ENCODE results near the gene DISC1. TPM values are rescaled to one million over a fixed set of nuclear protein-coding genes. Genes with fewer than 3 reads are reported as not detected.

The DISC1 gene
- total RNA-seq, 2 experiments from 2014 or later: 4.8 to 5.0 TPM

DNA sequence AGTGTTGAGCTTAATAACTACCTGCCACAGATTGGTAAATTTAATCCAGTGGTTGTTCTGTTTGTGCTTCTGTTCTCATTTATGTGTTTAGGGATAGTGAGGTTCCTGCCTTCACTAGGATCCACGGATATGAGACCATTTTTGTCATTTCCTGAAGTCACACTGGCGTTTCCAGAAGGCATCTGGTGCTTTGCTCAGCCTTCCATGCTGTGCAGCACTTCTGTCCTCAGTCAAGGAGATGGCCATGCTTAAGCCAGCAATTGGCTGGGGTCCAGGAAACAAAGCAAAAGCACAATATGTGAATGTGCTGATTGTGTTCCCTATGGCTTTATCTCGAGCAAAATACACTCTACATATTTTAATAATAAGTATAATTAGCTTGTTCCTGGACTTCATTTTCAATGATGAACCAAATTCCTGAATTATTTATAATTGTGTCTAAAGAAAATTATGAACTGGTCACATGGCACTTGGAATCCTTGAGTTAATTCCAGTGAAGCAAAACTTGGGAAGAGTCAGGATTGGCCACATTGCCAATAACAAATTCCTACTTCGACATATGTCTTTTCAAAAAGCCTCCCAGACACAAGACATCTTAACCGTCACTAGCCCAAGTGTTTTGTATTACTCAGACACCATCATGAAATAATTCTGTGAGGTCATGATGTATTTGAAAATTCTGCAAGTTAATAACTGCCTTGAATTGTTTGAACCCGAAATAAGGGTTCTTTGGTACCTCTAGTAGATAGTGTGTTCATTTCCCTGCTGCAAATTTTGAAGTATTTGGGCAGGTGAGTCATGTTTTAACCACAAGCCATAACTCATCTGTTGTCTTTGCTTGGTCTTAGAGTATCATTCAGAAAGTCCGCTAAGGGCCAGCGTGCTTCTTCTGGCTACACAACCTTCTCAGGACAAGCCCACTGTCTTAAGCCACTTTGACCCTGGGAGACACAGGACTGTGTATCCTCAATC is 412.4 kb downstream of the DISC1 start:
- Mint-ChIP-seq H3K27me3 (ENCODE audit: low read depth) (no peaks in the 10 kb centered on the region), H3K36me3 (ENCODE audit: low read depth) (peaks cover 6% of the 10 kb centered on the region), H3K27ac (no peak overlapping the region), H3K9me3 (no peaks in the 10 kb centered on the region), H3K4me3 (no peak overlapping the region), H3K4me1 (ENCODE audit: low read depth) (no peaks in the 10 kb centered on the region)
- no peak for DNase-seq
- CTCF ChIA-PET: no interaction called here
- intact Hi-C loops (cut with micrococcal nuclease): no loop called here

DNA sequence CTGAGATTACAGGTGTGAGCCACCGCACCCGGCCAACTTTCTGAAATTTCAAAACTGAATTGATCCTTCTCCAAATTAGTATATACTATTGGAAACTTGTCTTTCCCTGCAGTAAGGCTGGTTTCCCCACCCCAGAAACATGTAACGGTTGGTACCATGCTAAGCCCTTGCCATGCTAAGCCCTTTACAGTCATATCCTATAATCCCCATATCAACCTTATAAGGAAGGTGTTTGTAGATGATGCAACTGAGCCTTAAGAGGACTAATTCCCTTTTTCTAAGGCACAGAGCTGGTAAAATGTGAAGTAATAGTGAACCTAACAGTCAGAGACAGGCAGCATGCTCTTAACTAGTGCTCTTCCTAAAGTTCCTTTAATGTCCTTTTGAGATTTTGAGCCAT is 413.7 kb downstream of the DISC1 start:
- Mint-ChIP-seq H3K4me3 (no peak overlapping the region), H3K36me3 (ENCODE audit: low read depth) (peaks cover 2% of the 10 kb centered on the region), H3K27me3 (ENCODE audit: low read depth) (no peaks in the 10 kb centered on the region), H3K9me3 (no peaks in the 10 kb centered on the region), H3K27ac (no peak overlapping the region), H3K4me1 (ENCODE audit: low read depth) (no peaks in the 10 kb centered on the region)
- no peak for DNase-seq
- intact Hi-C loops (cut with micrococcal nuclease): no loop called here
- CTCF ChIA-PET: no interaction called here

DNA sequence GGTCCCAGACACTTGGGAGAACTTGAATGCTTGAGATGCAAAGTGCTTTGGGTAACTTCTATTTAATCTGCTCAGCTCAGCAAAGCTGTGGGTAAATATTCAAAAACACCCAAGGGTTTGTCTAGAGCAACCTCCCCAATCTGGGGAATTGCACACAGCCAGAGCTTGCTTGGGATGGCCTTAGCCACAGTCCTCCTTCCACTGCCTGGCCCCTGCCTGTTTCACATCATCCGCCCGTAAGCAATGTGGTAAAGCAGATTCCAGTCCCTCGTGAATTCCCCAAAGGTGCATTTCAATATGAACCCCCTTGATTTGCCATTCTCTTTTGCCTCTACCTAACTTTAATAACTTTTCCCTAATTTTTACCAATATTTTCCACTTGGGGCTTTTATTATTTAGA is 418.1 kb downstream of the DISC1 start:
- H3K27ac Mint-ChIP-seq: no peak overlapping the region
- H3K27me3 Mint-ChIP-seq (ENCODE audit: low read depth): no peaks in the 10 kb centered on the region
- peaks cover 11% of the 10 kb centered on the region for H3K4me1 Mint-ChIP-seq (ENCODE audit: low read depth)
- intact Hi-C loops (cut with micrococcal nuclease): no loop called here
- CTCF ChIA-PET: no interaction called here
- H3K36me3 Mint-ChIP-seq (ENCODE audit: low read depth): no peaks in the 10 kb centered on the region
- H3K9me3 Mint-ChIP-seq: no peaks in the 10 kb centered on the region
- no peak overlapping the region for H3K4me3 Mint-ChIP-seq
- no peak for DNase-seq

DNA sequence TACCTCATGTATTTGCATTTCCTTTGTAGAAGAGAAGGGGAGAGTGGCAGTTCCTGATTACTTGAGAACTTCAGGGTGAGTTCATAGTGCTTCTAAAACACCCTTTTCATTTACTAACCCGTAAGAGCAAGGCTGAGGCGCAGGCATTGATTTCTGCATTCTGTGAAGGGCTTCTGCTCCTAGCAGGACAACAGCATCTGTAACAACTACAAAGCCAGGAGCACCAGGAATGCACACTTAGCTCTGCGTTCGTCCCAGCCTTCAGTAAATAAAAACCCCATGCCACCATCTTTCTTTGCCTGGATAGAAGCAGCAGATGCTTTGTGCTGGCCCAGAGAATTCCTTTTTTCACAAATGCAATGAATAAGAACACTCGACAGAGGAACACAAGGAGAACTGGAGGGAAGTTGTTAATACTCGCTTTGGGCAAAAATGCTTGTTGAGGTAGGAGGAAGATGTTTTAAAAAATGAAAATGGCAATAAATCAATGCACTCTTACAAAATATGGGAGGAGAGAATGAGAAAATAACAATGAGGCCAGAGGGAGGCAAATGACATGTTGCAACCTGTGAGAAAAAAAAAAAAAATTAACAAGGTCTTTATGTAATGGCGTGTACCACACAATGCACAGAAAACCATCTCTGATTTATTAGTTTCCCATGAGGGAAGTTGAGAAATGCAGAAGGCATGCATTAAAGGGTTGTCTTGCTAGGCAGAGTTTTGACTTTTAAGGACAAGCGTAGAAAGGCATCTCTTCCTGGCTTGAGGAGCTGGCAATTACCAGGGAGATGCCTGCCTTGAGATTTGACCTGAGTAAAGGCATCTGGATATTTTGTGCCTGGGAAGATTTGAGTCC is 418.8 kb downstream of the DISC1 start:
- DNase-seq: no peak
- intact Hi-C loops (cut with micrococcal nuclease): no loop called here
- no peak overlapping the region for H3K27ac Mint-ChIP-seq
- CTCF ChIA-PET: no interaction called here
- H3K36me3 Mint-ChIP-seq (ENCODE audit: low read depth): no peaks in the 10 kb centered on the region
- H3K9me3 Mint-ChIP-seq: no peaks in the 10 kb centered on the region
- no peak overlapping the region for H3K4me3 Mint-ChIP-seq
- no peaks in the 10 kb centered on the region for H3K27me3 Mint-ChIP-seq (ENCODE audit: low read depth)
- peaks cover 11% of the 10 kb centered on the region for H3K4me1 Mint-ChIP-seq (ENCODE audit: low read depth)

DNA sequence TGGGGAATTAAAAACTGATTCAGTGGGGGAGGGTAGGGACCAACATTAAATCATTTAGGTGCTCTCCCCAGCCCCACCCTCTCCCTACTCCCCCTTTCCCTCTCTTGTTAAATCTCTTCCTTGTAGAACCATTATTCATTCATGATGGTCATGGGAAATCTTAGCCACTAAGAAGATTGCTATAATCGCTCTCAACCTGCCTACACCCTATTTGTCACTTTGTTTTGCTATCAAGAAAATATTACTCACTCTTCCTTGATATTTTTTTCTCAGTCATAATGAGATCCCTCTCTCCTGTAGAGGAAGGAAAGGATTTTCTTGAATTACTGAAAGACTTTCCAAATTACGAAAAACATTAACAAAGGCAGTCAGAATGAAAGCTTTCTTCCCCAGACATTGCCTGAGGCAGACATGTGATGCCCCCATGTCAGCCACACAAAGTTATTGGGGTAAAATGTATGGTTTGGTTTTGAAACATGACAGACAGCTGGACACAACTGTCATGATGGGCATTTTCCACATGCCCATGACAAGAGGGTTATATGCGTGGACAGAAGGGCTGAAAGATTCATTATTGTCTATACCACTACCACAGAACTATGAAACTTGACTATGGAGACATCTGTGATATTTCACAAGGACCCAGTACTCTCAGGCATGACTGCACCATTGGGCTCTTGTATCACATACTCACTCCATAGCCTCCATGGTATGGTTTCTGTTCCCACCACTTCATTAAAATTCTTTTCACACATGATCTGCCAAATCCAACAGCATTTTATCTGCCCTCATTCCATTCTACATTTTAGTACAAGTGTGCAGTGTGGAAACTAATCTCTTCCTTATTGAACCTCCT is 420.1 kb downstream of the DISC1 start:
- no peaks in the 10 kb centered on the region for H3K9me3 Mint-ChIP-seq
- CTCF ChIA-PET: no interaction called here
- no peak overlapping the region for H3K27ac Mint-ChIP-seq
- H3K4me1 Mint-ChIP-seq (ENCODE audit: low read depth): peaks cover 11% of the 10 kb centered on the region
- intact Hi-C loops (cut with micrococcal nuclease): no loop called here
- H3K4me3 Mint-ChIP-seq: no peak overlapping the region
- DNase-seq: no peak
- no peaks in the 10 kb centered on the region for H3K27me3 Mint-ChIP-seq (ENCODE audit: low read depth)
- no peaks in the 10 kb centered on the region for H3K36me3 Mint-ChIP-seq (ENCODE audit: low read depth)

DNA sequence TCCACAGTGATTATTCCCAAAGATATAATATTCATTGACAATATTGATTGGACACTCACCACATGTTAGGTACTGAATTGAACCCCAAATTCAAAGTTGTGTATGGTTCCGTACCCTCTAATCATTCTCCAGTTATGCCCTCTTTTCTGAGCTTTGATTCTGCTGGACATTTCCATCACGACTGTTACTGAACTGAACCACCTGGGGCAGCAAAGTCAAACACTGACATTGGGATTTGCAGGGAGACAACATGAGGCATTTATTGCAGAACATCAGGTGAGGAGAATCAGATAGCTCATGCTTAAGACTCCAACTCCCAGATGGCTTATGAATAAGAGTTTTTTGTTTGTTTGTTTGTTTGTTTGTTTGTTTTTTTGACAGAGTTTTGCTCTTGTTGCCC is 420.9 kb downstream of the DISC1 start:
- Mint-ChIP-seq H3K36me3 (ENCODE audit: low read depth) (no peaks in the 10 kb centered on the region), H3K4me1 (ENCODE audit: low read depth) (peaks cover 11% of the 10 kb centered on the region), H3K4me3 (no peak overlapping the region), H3K27me3 (ENCODE audit: low read depth) (no peaks in the 10 kb centered on the region), H3K27ac (no peak overlapping the region), H3K9me3 (no peaks in the 10 kb centered on the region)
- CTCF ChIA-PET: no interaction called here
- intact Hi-C loops (cut with micrococcal nuclease): no loop called here
- DNase-seq: no peak

DNA sequence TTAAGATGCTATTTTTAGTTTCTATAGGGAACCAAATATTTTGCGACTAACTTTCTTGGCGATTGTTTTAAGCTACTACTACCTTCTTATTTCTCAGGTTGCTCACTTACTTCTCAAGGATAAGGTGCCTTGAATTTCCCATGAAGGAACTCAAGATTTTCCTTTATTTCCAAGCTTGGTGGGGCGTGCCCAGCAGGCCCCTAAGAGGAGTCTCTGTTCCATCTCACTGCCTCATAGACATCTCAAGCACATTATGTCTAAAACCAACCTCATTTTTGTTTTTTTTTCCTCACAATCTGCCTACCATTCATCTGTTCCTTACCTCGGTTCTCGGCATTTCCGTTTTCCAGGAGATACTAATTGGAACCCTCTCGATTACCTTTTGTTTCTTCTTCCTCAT is 421.9 kb downstream of the DISC1 start:
- CTCF ChIA-PET: no interaction called here
- intact Hi-C loops (cut with micrococcal nuclease): no loop called here
- Mint-ChIP-seq H3K4me3 (no peak overlapping the region), H3K4me1 (ENCODE audit: low read depth) (peaks cover 11% of the 10 kb centered on the region), H3K27me3 (ENCODE audit: low read depth) (no peaks in the 10 kb centered on the region), H3K36me3 (ENCODE audit: low read depth) (no peaks in the 10 kb centered on the region), H3K9me3 (no peaks in the 10 kb centered on the region), H3K27ac (no peak overlapping the region)
- DNase-seq: no peak

DNA sequence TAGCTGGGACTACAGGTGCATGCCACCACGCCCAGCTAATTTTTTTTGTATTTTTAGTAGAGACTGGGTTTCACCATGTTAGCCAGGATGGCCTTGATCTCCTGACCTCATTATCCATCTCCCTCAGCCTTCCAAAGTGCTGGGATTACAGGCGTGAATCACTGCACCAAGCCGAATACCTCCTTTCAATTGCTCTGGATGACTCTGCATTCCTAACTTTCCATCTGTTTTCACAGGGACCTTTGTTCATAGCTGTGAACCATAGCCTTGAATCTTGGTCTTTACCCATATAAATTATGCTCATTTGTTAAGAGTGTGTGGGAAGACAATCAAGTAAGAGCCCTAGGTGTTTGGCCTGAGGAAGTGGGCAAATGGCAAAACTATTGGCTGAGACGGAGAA is 422.7 kb downstream of the DISC1 start:
- CTCF ChIA-PET: no interaction called here
- DNase-seq: no peak
- Mint-ChIP-seq H3K27me3 (ENCODE audit: low read depth) (no peaks in the 10 kb centered on the region), H3K27ac (no peak overlapping the region), H3K36me3 (ENCODE audit: low read depth) (no peaks in the 10 kb centered on the region), H3K4me1 (ENCODE audit: low read depth) (peaks cover 11% of the 10 kb centered on the region), H3K9me3 (no peaks in the 10 kb centered on the region), H3K4me3 (no peak overlapping the region)
- intact Hi-C loops (cut with micrococcal nuclease): no loop called here

DNA sequence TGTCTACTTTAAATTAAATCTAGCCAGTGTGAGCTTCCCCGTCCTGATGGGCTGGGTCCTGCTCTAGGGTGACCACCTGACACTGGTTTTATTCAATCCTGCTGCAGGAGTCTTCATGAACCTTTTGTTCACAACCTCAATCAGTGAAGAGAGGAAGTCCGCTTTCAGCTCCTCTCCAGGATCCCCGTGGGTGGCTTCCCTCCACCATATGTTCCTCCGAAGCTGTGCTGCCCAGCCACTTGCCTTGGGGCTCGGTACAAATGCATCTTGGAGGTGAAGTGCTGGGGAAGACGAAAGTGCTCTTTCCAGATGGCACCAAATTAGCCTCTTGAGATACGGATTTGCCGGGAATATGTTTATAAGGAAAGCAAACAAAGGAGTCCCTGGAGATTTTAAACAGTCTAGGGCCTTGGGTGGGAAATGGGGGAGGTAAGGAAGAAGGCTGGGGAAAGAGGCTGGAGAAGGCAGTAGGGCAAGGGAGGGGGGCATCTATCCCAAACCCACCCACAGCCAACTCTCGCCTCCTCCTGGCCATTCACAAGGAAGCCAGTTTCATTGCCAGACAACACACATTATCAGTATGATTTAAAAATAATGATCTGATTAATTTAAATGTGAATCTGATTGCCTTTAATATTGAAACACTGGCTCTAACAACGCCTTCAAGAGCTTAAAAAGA is 430.8 kb downstream of the DISC1 start:
- Mint-ChIP-seq H3K27ac (no peak overlapping the region), H3K4me3 (no peak overlapping the region), H3K27me3 (ENCODE audit: low read depth) (no peaks in the 10 kb centered on the region), H3K36me3 (ENCODE audit: low read depth) (no peaks in the 10 kb centered on the region), H3K4me1 (ENCODE audit: low read depth) (no peaks in the 10 kb centered on the region), H3K9me3 (no peaks in the 10 kb centered on the region)
- no peak for DNase-seq
- CTCF ChIA-PET: no interaction called here
- intact Hi-C loops (cut with micrococcal nuclease): no loop called here

DNA sequence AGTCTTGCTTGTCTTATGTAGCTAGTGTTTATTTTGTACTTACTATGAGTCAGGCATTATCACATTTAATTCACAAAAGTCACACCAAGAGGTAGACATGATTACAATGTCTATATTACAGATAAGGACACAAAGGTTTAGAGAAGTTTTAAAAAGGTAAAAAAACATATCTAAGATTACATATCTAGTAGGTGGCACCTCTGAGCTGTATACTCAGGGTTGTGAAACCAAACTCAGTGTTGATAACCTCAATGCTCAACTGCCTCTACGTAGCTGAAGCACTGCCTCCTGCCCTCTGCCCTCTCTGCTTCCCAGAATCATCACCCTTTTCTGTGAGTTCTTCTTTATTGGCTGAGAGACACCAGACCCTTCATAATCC is 431.3 kb downstream of the DISC1 start:
- no peak overlapping the region for H3K27ac Mint-ChIP-seq
- no peaks in the 10 kb centered on the region for H3K9me3 Mint-ChIP-seq
- no peaks in the 10 kb centered on the region for H3K4me1 Mint-ChIP-seq (ENCODE audit: low read depth)
- no peaks in the 10 kb centered on the region for H3K27me3 Mint-ChIP-seq (ENCODE audit: low read depth)
- CTCF ChIA-PET: no interaction called here
- no peak overlapping the region for H3K4me3 Mint-ChIP-seq
- DNase-seq: no peak
- H3K36me3 Mint-ChIP-seq (ENCODE audit: low read depth): no peaks in the 10 kb centered on the region
- intact Hi-C loops (cut with micrococcal nuclease): no loop called here

DNA sequence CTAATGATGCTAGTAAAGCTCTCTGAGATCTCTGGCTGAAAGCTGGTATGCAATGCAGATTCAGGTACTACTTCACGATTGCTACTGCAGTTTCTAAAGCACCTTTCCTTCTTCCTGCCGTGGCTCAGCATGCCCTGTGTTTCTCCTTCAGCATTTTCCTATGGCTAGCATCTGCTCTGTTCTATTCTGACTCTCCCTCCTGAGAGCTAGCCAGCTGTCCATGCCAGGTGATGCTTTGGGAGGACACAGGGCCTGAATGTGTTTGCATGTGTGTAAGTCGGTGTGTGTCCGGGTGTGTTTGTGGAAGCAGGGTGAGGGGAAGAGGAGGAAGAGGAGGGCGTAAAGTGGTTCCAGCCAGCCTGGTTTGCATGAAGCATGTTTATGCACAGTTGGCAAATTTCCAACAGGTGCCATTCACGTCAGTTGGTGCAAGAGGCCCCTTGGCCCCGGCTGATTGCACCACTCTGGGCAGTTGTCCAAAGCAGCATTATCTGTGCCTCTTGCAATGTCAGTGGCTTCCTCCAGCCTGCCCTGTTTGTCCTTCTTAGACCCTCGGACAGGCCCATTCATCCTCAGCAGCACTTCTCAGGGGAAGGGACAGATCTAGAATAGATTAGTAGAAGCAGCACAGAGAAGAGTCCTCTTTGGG is 433.3 kb downstream of the DISC1 start:
- Mint-ChIP-seq H3K27me3 (ENCODE audit: low read depth) (no peaks in the 10 kb centered on the region), H3K4me1 (ENCODE audit: low read depth) (no peaks in the 10 kb centered on the region), H3K4me3 (no peak overlapping the region), H3K9me3 (no peaks in the 10 kb centered on the region), H3K27ac (no peak overlapping the region), H3K36me3 (ENCODE audit: low read depth) (no peaks in the 10 kb centered on the region)
- intact Hi-C loops (cut with micrococcal nuclease): no loop called here
- CTCF ChIA-PET: no interaction called here
- no peak for DNase-seq
